GM21360 (cell line): ENCODE data around the gene DECR2.

Source experiments
- ATAC-seq: cut with Tn5 transposase; IDR thresholded peaks from one replicate; pipeline ENCODE4 v1.9.1; 2021; ENCODE audit warnings: mild to moderate bottlenecking, moderate library complexity; ENCODE audit not compliant: unreplicated experiment

The DECR2 gene

GRCh38 chr16:427250-427649, 25.6 kb downstream of the DECR2 start:
- ATAC-seq = no peak

GRCh38 chr16:430904-431303, 29.2 kb downstream of the DECR2 start:
- no peak for ATAC-seq

GRCh38 chr16:440627-441026, 38.9 kb downstream of the DECR2 start:
- no peak for ATAC-seq

GRCh38 chr16:441447-441846, 39.8 kb downstream of the DECR2 start:
- ATAC-seq = no peak

- ATAC-seq = no peak
Measured at GRCh38 chr16:442976-443375, 41.3 kb downstream of the DECR2 start.

- ATAC-seq = no peak
Measured at GRCh38 chr16:444027-444426, 42.3 kb downstream of the DECR2 start.

GRCh38 chr16:445566-445965, 43.9 kb downstream of the DECR2 start:
- no peak for ATAC-seq

GRCh38 chr16:450385-450784, 48.7 kb downstream of the DECR2 start:
- ATAC-seq = no peak

- ATAC-seq = no peak
Measured at GRCh38 chr16:450785-451512, 49.3 kb downstream of the DECR2 start.

- no peak for ATAC-seq
Measured at GRCh38 chr16:454397-454940, 52.8 kb downstream of the DECR2 start.

- no peak for ATAC-seq
Measured at GRCh38 chr16:455453-455852, 53.8 kb downstream of the DECR2 start.

GRCh38 chr16:456891-457483, 55.3 kb downstream of the DECR2 start:
- ATAC-seq = no peak

GRCh38 chr16:457732-458400, 56.2 kb downstream of the DECR2 start:
- no peak for ATAC-seq

GRCh38 chr16:459761-460160, 58.1 kb downstream of the DECR2 start:
- ATAC-seq = no peak

- ATAC-seq = no peak
Measured at GRCh38 chr16:460787-461186, 59.1 kb downstream of the DECR2 start.
